Measurements from ENCODE around the gene STON2.

GRCh38 chr14:81298122-81298521 is 102.0 kb downstream of the STON2 start:
- no peak for TF ChIP-seq CTCF (conservative IDR thresholded peaks at IDR 0.05; ENCODE audit: low read depth, low read length)
- TF ChIP-seq EZH2 (IDR thresholded peaks at IDR 0.05; ENCODE audit: low read length, unreplicated experiment): no peak
